HG03066 (cell line): ENCODE data around the gene ABCA13.
"Not testable (repeated sequence)": the region's sequence is repeated elsewhere in the genome, so short reads cannot be mapped to it uniquely, and the experiment has no call there.

Experiments
- ATAC-seq: cut with Tn5 transposase; IDR thresholded peaks from one replicate; pipeline ENCODE4 v1.9.1; 2021; ENCODE audit warnings: low read depth; ENCODE audit not compliant: unreplicated experiment

ABCA13 gene, protein sequence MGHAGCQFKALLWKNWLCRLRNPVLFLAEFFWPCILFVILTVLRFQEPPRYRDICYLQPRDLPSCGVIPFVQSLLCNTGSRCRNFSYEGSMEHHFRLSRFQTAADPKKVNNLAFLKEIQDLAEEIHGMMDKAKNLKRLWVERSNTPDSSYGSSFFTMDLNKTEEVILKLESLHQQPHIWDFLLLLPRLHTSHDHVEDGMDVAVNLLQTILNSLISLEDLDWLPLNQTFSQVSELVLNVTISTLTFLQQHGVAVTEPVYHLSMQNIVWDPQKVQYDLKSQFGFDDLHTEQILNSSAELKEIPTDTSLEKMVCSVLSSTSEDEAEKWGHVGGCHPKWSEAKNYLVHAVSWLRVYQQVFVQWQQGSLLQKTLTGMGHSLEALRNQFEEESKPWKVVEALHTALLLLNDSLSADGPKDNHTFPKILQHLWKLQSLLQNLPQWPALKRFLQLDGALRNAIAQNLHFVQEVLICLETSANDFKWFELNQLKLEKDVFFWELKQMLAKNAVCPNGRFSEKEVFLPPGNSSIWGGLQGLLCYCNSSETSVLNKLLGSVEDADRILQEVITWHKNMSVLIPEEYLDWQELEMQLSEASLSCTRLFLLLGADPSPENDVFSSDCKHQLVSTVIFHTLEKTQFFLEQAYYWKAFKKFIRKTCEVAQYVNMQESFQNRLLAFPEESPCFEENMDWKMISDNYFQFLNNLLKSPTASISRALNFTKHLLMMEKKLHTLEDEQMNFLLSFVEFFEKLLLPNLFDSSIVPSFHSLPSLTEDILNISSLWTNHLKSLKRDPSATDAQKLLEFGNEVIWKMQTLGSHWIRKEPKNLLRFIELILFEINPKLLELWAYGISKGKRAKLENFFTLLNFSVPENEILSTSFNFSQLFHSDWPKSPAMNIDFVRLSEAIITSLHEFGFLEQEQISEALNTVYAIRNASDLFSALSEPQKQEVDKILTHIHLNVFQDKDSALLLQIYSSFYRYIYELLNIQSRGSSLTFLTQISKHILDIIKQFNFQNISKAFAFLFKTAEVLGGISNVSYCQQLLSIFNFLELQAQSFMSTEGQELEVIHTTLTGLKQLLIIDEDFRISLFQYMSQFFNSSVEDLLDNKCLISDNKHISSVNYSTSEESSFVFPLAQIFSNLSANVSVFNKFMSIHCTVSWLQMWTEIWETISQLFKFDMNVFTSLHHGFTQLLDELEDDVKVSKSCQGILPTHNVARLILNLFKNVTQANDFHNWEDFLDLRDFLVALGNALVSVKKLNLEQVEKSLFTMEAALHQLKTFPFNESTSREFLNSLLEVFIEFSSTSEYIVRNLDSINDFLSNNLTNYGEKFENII (N-terminal part only)

DNA sequence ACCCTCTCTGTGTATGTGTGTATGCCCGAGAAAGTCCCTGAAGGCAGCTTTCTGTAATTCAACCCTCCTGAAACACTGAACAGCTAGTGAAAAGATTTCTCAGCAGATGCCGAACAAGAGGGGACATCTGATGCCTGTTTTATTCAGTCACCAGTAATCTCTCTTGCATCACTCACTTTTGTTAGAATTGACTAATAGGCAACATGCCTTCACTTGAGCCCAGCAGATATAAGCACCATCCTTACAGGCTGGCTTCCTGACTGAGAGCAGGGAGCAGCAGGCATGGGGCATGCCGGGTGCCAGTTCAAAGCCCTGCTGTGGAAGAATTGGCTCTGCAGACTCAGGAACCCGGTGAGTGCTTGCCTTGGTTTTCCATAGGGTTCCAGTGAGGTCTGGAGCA lies at the start of gene ABCA13:
TSS of gene ABCA13 (plus strand) at position 257 of the 400 bp plus-strand sequence. CDS start at position 283, 26 bp downstream.
- no peak for ATAC-seq

DNA sequence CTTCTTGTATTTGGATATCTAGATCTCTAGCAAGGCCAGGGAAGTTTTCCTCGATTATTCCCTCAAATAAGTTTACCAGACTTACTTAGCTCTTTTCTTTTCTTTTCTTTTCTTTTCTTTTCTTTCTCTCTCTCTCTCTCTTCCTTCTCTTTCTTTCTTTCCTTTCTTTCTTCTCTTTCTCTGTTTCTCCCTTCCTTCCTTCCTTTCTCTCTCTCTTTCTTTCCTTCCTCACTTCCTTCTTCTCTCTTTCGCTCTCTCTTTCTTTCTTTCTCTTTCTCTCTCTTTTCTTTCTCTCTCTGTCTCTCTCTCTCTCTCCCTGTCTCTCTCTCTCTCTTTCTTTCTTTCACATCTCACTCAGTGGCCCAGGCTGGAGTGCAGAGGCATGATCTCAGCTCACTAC lies 45.2 kb upstream of the ABCA13 start:
- ATAC-seq = no peak

DNA sequence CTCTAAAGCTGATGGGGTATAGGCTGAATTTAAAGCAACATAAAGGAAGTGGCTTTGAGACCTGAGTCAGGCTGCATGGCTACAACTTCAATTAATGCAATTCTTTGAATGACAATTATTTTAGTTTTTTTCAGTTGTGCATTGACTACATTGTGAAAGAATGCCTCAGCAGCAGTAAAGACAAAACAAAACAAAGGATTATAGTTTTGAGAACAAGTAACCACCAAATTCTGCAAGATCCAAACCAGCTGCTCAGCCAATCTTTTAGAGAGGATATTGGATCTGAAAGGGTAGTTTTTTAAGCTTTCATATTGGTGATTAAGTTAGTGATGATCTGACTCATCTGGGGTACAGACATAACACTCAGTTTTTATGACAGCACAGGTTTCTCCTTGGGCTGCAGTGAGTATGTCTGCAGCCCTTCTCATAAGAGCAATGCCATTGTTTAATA lies 40.6 kb upstream of the ABCA13 start:
- ATAC-seq = no peak

DNA sequence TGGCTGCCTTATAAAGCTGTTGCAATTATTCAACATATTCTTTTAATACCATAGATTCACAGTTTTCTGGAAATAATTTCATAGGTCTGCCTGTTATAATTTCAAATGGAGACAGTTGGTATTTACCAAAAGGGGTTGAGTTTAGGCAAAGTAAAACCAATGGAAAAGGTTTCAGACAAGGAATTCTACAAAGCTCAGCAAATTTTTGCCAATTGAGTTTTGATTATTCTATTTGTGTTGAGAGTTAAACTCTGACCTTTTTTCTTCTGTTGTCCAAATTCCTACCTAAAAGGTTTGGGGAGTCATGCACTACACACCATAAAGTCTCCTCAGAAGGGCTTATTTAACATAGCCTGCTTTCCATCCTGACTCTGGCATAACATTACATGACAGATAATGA lies 38.5 kb upstream of the ABCA13 start:
- no peak for ATAC-seq

DNA sequence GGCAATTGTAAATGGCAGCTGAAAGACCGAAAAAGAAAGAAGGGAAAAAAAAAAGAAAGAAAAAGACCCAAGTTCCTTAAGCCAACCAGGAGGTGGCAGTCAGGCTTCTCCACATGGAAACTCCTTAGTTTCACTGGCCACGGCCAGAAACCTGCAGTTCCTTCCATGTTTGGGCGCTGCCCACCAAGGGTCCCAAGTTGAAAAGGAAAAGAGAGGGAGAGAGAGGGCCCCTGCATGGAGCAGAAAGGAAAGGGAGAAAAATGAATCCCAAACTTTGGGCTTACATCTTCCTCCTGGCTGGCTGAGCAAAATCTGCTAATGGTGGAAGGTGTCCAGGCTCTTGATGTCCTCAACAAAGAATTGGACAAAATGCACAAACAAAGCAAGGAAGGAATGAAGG lies 31.8 kb upstream of the ABCA13 start:
- ATAC-seq = no peak

DNA sequence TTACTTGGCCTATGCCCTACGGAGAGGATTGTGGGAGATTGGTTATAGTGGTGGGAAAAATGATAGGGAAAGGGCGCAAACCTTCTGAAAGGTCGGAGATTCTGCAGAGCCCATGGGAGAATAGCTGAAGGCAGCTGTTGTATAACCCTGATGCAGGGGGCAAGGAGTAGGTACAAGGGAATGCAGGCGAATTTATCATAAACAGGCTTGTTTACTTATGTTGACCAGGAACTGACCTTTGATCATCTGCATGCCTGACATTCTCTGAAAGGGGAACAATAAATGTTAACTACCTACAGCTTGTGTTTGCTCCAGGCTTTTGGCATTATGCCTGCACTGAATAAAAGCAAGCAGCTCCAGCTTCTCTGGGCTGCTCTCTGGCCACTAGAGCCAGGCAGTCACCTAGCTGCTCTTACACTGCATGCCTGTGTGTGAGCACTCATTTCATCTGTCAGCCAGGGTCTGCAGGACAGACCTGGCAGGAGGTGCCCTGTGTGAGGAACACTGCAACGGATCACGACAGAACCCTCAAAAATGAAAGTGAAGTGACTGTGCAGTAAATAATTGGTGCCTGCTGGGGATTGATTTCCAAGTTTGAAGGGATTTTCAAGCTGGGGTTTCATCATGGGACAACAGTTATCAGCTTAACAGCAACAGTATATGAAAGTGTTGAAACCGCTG lies 31.1 kb upstream of the ABCA13 start:
- no peak for ATAC-seq

DNA sequence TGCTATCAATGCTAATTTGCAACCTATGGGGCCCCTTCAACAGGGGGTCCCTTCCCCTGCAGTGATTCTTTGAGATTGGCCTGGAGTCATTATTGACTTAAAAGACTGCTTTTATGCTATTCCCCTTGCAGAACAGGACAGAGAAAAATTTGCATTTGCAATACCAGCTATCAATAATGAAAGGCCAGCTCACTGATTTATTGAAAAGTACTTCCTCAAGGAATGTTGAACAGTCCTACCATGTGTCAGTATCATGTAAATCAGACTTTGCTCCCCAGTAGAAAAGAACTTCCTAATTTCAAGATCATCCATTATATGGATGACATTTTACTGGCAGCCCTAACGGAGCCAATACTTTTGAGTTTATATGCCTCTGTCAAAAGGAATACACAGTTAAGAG lies 29.7 kb upstream of the ABCA13 start:
- no peak for ATAC-seq

DNA sequence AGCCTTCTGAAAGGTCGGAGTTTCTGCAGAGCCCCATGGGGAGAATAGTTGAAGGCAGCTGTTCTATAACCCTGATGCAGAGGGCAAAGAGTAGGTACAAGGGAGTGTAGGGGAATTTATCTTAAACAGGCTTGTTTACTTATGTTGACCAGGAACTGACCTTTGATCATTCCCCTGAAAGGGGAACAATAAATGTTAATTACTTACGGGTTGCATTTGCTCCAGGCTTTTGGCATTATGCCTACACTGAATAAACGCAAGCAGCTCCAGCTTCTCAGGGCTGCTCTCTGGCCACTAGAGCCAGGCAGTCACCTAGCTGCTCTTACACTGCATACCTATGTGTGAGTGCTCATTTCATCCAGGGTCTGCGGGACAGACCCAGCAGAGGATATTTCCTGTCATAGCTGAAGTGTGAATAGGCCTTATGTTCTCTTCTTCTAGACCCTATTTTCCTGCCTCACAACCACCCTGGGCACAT lies 26.9 kb upstream of the ABCA13 start:
- no peak for ATAC-seq

DNA sequence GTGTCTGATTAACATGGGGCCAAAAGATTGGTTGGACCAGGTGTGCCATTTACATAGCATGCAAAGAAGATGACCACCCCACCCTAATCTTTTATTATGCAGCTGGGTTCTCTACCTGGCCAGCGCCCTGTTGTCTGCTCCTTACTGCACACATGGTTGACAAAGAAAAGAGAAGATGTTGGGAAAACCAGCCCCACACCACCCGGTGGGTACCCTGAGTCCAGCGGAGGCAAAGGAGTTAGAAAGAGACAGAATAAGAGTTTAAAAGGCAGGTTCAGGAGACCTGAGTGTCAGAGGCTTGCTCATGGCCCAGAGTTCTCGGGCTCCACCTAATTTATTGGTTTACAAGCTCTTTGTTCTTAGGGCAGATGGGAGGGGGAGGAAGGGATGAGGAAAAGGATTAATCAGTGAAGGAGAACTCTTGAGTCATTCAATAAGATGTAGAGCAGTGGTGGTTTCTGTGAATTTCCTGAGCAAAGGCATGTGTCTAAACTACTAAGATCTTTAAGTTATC lies 24.1 kb upstream of the ABCA13 start:
- ATAC-seq = no peak

DNA sequence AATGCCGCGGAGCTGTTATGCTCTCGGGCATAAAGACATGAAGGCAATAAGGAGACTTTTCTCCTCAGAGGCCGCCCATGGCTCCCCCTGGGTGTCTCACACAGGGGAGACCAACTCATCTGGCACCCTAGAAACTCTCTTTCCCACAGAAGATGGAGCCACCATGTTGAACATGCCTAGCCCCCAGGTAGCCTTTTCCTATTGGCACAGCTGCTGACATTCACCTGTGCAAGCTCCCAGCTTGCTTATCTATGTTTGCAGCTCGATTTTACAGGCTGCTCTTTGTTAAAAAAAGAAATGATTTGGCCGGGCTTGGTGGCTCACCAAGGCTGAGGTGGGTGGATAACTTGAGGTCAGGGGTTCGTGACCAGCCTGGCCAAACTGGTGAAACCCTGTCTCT lies 23.6 kb upstream of the ABCA13 start:
- not testable (repeated sequence) for ATAC-seq

DNA sequence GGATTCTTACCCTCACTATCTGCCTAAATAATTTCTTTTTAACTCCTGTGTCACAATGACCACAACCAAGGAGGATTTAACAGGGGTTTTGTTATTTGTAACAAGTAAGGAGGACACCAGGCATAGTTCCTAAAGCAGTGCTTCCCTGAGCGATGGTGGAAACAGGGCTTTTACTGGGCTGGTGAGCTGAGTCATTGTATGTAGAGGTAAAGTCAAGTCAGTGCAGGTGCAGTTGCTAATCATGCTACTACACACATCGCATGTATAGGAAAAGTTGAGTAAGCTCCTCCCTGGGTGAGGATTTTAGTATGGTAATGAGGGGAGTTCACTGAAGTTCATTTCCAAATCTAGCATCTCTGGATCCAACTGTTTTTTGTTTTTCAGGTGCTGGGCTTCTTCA lies 22.9 kb upstream of the ABCA13 start:
- no peak for ATAC-seq

DNA sequence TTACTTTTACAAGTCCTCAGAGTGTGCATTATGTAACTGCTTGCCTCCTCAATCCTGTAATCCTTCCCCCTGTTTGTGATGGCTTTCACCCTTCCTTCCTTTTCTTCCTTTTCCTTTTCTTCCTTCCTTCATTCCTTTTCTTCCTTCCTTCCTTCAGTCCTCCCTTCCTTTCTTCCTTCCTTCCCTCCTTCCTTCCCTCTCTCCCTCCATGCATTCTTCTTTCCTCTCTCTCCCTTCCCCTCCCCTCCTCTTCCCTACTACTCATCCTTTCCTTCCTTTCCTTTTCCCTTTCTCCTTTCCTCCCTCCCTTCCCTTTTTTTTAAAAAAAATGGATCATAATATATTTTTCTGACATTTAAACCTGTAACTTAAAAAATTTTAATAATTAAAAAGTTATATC lies 22.2 kb upstream of the ABCA13 start:
- ATAC-seq = no peak

DNA sequence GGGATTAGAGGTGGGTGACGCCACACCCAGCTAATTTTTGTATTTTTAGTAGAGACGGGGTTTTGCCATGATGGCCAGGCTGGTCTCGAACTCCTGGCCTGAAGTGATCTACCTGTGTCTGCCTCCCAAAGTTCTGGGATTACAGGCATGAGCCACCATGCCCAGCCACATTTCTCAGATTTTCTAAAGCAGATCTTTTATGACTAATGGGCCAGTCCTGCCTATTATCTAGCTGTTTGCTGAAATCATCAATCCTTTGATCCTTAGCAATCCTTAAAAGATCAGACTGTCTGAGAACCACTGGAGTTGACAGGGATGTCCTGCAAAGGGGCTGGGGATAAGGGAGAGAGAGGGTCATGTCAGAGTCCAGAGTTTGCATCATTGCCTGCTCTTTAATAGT lies 21.2 kb upstream of the ABCA13 start:
- no peak for ATAC-seq

DNA sequence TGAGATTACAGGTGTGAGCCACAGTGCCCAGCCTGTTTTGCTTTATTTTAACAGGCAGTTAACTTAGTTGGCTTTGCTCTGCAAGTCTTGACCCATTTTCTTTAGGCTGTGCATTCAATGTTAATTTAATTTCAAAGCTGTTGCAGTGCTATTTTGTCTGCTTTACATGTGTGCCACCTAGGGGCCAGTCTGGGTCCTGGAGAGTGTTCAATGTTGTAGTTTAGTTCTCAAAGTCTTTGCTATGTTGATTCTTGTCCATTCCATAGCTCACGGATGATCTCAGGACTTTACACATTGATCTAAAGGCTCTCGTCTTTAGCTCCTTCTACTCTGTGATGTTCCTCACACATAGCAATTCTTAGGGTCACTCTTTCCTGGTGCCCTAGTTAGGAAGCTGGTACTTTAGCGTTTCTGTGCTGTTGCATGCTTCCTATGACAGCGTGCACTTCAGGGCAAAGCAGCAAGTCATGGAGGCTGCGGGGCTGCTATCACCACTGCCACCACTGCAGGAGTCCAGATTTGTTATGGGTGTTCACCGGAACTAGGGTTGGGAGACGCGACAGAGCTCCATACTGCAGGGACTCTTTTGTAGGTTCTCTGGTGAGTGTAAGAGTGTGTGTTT lies 16.4 kb upstream of the ABCA13 start:
- peak; percentile 60 for ATAC-seq

DNA sequence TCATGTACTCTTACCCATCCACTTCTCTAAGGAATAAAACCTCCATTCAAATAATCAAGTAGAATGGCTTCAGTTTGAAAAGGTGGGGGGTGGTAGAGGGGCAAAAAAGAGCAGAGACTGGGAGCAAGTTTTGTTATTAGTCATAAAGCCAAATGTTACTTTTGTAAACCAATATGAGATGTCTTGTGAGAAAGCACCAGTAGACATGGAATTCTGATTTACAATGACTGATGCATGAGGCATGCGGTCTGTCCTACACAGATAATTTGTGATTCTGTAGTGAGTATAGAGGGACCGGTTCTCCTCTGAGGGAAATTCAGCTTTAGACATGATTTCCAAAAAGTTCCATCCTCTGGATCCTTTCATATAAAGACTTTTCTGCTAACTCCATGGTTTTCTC lies 12.9 kb upstream of the ABCA13 start:
- ATAC-seq = no peak

DNA sequence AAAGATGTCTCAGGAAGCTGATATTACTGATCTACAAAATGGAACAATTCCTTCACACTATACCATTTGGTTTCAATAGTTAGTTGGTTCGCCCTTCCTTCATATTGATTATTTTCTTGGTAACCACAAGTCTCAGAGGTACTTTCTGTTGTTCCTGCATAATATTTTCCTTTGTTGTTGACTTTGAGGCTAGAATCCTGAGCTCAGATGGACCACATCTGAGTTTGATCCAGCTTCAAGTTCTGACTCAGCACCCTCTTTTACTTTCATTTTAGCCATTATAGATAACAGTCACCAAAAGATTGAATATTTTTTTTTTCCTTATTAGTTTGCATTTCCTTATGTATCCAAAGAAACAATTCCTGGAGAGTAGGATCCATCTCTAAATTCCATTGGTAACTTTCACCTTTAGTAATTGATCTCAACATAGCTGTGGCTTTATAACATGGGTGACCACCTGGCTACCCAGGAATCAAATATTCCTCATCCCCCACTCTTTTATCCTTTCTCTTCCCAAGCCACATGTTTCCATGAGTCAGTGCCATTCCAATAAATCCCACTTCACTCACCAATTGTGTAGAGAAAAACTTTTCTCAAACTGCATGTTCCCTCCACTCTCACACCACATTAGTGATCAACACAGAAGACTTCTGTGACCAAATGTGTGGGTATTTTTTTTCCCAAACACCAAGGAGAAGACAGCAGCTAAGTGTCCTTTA lies 9.7 kb upstream of the ABCA13 start:
- no peak for ATAC-seq

DNA sequence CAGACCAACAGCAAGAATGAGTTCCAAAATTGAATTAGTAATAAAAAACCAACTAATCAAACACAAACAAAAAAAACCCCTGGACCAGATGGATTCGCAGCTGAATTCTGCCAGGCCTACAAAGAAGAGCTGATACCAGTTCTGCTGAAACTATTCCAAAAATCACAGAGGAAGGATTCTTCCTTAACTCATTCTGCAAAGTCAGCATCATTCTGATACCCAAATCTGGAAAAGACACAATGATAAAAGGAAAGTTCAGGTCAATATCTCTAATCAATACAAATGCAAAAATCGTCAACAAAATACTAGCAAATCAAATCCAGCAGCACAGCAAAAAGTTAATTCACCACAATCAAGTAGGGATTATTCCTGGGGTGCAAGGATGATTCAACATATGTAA lies 6.1 kb upstream of the ABCA13 start:
- no peak for ATAC-seq

DNA sequence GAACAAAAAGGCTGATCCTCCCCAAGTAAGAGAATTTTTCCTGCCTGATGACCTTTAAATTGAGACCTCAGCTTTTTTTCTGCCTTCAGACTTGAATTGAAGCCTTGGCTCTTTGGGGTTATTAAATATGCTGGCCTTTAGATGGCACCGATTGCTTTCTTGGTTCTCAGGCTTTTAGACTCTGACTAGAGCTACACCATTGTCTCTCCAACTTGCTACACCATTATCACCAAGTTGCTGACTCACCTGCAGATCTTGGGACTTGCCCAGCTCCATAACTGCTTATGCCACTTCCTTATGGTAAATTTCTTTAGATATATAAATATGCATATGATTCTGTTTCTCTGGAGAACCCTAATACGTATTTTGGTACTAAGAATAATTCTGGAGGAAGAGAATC lies 3.1 kb upstream of the ABCA13 start:
- ATAC-seq = no peak

DNA sequence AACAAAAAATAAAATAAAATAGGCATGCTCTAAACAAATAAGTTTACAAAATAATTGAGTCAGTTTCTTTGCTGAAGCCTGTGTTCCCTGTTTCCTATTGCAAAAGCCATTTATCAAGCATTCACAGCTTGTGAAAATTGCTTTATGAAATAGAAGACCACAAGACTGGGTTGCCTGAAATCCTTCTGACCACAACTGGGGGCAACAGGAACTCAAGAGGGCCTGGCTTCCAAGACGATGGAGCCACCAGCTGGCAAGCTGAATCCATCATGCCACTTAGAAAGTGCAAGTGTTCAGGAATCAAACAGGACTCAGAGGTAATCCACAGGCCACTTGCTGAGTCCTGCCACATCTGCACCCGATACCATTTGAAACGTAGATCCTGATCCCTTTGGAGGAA lies 752 bp upstream of the ABCA13 start:
- no peak for ATAC-seq
